GM21717 (cell line): ENCODE measurements around the gene FBXO28.
"Not testable (repeated sequence)": the region's sequence is repeated elsewhere in the genome, so short reads cannot be mapped to it uniquely, and the experiment has no call there.

Experiments
- ATAC-seq: cut with Tn5 transposase; IDR thresholded peaks from one replicate; pipeline ENCODE4 v1.9.1; 2021; ENCODE audit warnings: mild to moderate bottlenecking, moderate library complexity; ENCODE audit not compliant: unreplicated experiment

FBXO28 gene

DNA sequence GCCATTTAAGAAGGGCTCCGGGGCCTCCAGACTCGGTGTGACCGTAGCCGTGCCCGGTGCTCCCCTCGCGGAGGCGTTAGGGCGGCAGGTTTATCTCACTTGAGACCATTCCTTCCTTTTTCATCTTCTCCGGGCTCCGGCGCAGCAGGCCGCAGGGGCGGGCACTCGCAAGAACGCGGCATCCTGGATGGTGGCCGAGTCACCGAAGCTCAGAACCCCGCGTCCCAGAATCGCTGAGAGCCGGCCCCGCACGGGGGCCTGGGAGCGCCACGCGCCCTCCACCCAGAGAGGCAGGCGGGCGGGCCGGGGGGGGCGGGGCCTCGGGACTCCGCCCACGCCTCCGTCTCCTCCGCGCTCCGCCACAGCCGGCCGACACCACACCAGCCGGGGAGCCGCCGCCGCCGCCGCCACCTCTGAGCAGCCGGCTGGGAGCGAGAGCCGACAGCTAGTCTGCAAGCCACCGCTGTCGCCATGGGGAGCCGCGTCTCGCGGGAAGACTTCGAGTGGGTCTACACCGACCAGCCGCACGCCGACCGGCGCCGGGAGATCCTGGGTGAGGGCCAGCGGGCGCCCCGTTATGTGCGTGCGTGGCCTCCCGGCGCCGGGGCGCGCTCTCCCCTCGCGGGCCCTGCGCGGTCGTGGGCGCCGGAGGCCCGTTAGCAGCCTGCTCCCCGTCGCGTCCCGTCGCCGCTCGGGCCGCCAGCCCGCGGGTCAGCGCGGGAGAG is 69.1 kb downstream of the FBXO28 start, which contains the start of gene DEGS1:
Gene DEGS1 (plus strand): TSS at position 375 of the 725 bp plus-strand sequence. CDS start 97 bp downstream, at position 472.
- ATAC-seq, result peak; percentile 62

DNA sequence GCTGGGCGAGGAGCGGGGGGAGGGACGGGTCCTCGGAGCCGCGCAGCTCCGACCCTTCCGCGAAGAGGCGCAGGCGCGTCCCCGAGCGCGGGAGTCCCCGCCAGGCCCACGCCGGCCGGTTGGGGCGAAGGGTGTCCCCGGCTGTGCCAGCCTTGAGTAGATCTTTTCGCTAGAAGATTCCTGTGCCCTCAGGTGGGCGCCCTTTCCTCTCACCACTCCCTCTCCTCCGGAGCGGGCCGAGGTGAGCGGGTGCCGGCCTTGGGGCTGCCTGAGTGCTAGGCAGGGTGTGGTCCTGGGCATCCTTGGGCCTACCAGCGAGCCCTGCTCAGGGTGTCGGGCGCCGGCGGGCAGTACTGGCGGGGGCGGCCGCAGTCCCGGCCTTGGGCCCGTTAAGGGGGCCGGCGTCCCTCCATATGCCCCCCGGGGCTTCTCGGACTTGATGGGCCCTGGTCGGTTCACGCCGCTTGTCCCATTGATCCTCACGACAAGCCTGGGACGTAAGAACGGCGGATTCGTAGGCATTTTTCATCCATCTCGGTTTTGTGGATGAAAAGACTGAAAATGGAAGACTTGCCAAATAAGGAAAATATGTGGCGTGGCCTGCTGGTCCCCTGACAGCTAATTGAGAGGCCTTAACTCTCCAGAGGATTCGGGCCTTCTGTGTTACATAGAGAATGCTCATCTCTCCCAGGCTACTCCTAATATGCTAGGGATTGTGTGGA is 69.8 kb downstream of the FBXO28 start:
- ATAC-seq, result peak; percentile 43

- no peak for ATAC-seq
Measured at GRCh38 chr1:224185208-224185607, 71.3 kb downstream of the FBXO28 start.

GRCh38 chr1:224188286-224188685 is 74.4 kb downstream of the FBXO28 start:
- no peak for ATAC-seq

DNA sequence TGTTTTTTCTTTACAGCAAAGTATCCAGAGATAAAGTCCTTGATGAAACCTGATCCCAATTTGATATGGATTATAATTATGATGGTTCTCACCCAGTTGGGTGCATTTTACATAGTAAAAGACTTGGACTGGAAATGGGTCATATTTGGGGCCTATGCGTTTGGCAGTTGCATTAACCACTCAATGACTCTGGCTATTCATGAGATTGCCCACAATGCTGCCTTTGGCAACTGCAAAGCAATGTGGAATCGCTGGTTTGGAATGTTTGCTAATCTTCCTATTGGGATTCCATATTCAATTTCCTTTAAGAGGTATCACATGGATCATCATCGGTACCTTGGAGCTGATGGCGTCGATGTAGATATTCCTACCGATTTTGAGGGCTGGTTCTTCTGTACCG is 75.7 kb downstream of the FBXO28 start:
- ATAC-seq, result no peak

DNA sequence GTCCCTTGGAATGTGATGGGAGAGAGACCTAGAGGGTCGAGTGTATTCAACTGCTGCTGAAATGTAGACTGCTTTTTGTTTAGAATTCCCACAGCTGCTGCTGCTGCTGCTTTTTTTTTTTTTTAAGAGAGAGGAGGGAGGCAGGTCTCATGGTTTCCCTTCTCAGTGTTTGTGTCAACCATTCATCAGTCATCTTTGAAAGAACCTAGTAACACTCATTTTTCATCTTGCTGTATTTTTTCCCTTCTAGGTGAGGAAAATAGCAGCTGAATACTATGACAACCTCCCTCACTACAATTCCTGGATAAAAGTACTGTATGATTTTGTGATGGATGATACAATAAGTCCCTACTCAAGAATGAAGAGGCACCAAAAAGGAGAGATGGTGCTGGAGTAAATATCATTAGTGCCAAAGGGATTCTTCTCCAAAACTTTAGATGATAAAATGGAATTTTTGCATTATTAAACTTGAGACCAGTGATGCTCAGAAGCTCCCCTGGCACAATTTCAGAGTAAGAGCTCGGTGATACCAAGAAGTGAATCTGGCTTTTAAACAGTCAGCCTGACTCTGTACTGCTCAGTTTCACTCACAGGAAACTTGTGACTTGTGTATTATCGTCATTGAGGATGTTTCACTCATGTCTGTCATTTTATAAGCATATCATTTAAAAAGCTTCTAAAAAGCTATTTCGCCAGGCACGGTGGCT is 78.3 kb downstream of the FBXO28 start:
- no peak for ATAC-seq

- ATAC-seq, result no peak
Measured at GRCh38 chr1:224193319-224193966, 79.5 kb downstream of the FBXO28 start.

DNA sequence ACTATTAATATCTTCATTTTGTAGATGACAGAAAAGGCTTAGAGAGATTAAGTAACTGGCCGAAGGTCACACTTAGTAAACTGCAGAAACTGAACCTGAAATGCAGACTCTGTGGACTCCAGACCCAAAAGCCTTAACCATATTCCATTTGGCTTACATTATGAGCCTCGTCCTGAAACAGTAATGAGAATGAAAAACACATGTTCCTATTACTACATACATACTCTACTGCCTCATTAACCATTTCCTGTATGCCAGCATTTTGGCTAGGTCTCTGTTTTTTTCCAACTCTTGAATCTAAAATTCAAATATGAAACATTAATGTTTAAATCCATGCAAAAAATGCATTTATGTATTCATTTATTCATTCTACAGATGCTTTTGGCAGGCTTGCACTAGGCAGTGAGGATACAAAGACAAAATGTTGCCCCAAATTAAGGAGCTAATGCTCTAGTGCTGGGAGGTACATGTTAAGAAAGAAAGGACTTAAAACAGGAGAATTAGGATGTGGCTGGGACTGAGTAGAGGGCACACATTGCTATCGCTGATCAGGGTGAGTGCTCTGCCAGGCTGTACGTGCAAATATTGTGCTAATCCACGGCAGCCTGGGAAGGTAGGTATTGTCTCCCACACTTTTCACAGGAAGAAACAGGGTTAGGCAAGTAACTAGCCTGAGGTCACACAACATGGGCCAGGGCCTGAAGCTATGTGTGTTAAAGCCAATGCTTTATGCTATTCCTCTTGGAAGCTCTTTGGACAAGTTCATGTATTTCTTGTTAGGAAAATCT is 83.1 kb downstream of the FBXO28 start:
- no peak for ATAC-seq

DNA sequence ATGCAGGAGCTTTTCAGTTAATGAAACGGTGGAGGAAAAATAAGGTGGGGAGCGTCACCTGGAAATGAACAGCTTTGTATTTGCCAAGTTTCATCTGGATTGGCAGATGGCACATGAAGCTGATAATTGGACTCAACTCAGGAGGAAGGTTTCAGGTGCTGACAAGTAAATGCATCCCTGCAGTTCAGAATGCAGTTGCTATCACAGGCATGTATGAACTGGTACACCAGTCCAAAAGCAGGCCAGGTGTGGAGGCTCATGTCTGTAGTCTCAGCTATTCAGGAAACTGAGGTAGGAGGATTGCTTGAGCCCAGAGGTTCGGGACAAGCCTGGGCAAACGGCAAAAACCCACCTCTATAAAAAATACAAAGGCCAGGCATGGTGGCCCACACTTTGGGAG is 84.7 kb downstream of the FBXO28 start:
- no peak for ATAC-seq

- no peak for ATAC-seq
Measured at GRCh38 chr1:224199679-224200078, 85.8 kb downstream of the FBXO28 start.

DNA sequence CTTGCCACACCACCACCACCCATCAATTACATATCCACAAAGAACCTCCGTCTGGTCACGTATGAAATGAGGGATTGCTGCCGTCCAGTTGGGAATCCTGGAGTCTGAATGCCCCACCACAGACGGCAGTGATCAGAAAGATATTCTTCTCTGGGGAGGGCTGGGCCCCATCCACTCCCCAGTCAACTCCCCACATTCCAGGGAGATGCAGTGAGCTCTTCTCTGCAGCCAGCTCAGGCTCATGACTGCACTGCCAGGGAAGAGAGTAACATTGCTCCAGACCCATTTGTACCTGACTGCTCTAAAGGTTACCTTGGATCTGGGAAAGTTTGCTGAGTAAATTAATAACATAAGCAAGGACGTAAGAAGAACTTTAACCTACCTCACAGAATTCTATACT is 87.5 kb downstream of the FBXO28 start:
- no peak for ATAC-seq

GRCh38 chr1:224201853-224202252 is 87.9 kb downstream of the FBXO28 start:
- no peak for ATAC-seq

- peak; percentile 53 for ATAC-seq
Measured at GRCh38 chr1:224203243-224204016, 89.5 kb downstream of the FBXO28 start.

DNA sequence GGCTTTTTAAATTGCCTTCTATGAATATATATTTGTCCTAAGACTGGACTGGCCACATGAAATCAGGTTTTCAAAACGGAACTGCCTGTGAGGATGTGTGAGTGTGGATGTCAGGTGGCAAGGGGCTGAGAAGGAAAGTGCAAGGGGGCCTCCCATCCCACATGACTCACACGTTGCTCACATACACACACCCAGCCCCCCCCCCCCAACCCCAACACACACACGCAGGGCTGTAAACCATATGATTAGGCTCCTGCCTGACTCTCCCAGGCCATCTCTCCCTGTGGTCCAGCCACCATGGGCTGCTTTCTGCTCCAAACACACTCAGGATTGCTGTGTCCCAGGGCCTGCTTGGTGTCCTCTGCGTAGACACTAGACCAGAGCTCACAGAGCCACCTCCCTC is 91.5 kb downstream of the FBXO28 start:
- ATAC-seq, result peak; percentile 43

- not testable (repeated sequence) for ATAC-seq
Measured at GRCh38 chr1:224205931-224206538, 92.1 kb downstream of the FBXO28 start.

GRCh38 chr1:224211206-224211962 is 97.5 kb downstream of the FBXO28 start:
- ATAC-seq, result no peak
